CD4-positive, alpha-beta T cell (primary cell): ENCODE results near the gene RAE1. TPM values are rescaled to one million over a fixed set of nuclear protein-coding genes. Genes with fewer than 3 reads are reported as not detected.

Experiments used
- ATAC-seq: fragments of 200-7000 bp; cut with Tn5 transposase; one replicate; pipeline ENCODE4 v1.10.0; 2022; ENCODE audit warnings: mild to moderate bottlenecking; ENCODE audit not compliant: poor library complexity
- CTCF ChIA-PET: fragments of 350-600 bp; sonication (Branson Sonifier 250); formaldehyde crosslinking; loops from one replicate; lab custom pipeline; 2021; ENCODE audit warnings: antibody characterized with exemption, inconsistent platforms; lab: Charles Lee
- POLR2A ChIA-PET: fragments of 350-600 bp; sonication (Branson Sonifier 250); formaldehyde crosslinking; loops from one replicate; lab custom pipeline; 2021; ENCODE audit warnings: antibody characterized with exemption, inconsistent platforms; lab: Charles Lee
- DNase-seq, 14 experiments: peaks; one replicate each; pipeline ENCODE4 v3.0.0-alpha.2; 2013 to 2020; ENCODE audit warnings: mixed read lengths in 2 of 14
- H3K27ac ChIP-seq, 2 donors: one replicate each; pipeline versions ENCODE4 v1.5.1 to v1.7.0; 2013; ENCODE audit warnings: low read length in 2 of 2, low read depth in 1 of 2, mild to moderate bottlenecking in 1 of 2
- H3K27me3 ChIP-seq, 2 experiments: 1 replicate in 1 of 2; 2 replicates in 1 of 2; pipeline versions ENCODE4 v1.6.1 to v1.7.0; 2013; ENCODE audit warnings: low read length in 2 of 2, control low read depth in 1 of 2, mild to moderate bottlenecking in 1 of 2, moderate library complexity in 1 of 2; ENCODE audit not compliant: insufficient read depth in 2 of 2, control insufficient read depth in 1 of 2
- H3K36me3 ChIP-seq: one replicate; pipeline ENCODE4 v1.6.1; 2013; ENCODE audit warnings: low read length, control low read depth; ENCODE audit not compliant: insufficient read depth
- H3K4me1 ChIP-seq: one replicate; pipeline ENCODE4 v1.6.1; 2013; ENCODE audit warnings: low read length, control low read depth; ENCODE audit not compliant: insufficient read depth
- H3K4me3 ChIP-seq: one replicate; pipeline ENCODE4 v1.5.1; 2013; ENCODE audit warnings: mild to moderate bottlenecking, low read length, moderate library complexity
- H3K9me3 ChIP-seq, 2 experiments: 1 replicate in 1 of 2; 2 replicates in 1 of 2; pipeline versions ENCODE4 v1.6.1 to v1.7.0; 2013; ENCODE audit warnings: low read length in 2 of 2, mild to moderate bottlenecking in 2 of 2, control low read depth in 1 of 2, moderate library complexity in 1 of 2; ENCODE audit not compliant: control insufficient read depth in 1 of 2, insufficient read depth in 1 of 2
- H3K27ac Mint-ChIP-seq: one replicate; pipeline ENCODE4 v1.8.0; 2020; ENCODE audit warnings: mixed read lengths
- H3K27me3 Mint-ChIP-seq: one replicate; pipeline ENCODE4 v1.8.0; 2021; ENCODE audit warnings: mixed read lengths
- H3K36me3 Mint-ChIP-seq: one replicate; pipeline ENCODE4 v1.8.0; 2021; ENCODE audit warnings: low read depth, mixed read lengths
- H3K4me1 Mint-ChIP-seq: one replicate; pipeline ENCODE4 v1.8.0; 2021; ENCODE audit warnings: low read depth, mixed read lengths
- H3K4me3 Mint-ChIP-seq: one replicate; pipeline ENCODE4 v1.8.0; 2020; ENCODE audit warnings: mild to moderate bottlenecking, mixed read lengths
- H3K9me3 Mint-ChIP-seq: one replicate; pipeline ENCODE4 v1.8.0; 2020; ENCODE audit warnings: mixed read lengths
- intact Hi-C, 2 experiments: fragments of 100-400 bp; cut with DNase I in 1 of 2; cut with micrococcal nuclease in 1 of 2; formaldehyde crosslinking; loops; one replicate each; pipeline versions ENCODE4 v1.15.1 to v1.9.0; 2023 to 2025; cut with DNase I, micrococcal nuclease
- total RNA-seq, 174 experiments: library from RNA in 2 of 174; stranded (reverse) in 2 of 174; gene quantifications; one replicate each; pipeline ENCODE4 v1.2.3 and lab custom pipeline; 2021 to 2026
- TF ChIP-seq, protein P1 (sequence below): fragments of 200-600 bp; IDR thresholded peaks from one replicate; pipeline ENCODE4 v1.8.0; 2022; ENCODE audit warnings: antibody characterized with exemption, mild to moderate bottlenecking

Gene RAE1
- total RNA-seq, 2 experiments from 2014 or later = 58.8 to 60.7 TPM

DNA sequence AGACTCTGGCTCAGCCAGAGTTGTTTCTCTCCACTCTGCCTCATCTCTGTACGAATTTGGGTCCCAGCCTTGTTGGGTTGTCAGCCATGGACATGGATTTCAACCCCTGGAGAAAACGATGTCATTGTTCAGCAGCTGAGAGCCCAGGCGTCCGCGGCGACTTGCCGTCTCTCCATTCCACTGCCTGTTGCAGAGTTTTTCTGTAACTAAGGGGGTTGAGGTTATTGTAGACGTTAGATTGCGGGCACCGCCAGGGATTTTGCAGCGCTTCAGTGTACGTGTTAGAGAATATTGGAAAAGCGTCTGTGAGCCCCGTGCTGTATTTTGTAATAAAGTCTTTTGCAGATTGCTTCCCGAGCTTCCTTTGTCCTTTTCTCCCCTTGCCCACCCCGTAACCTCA, 27.1 kb downstream of the RAE1 start:
- TF ChIP-seq, protein P1, sequence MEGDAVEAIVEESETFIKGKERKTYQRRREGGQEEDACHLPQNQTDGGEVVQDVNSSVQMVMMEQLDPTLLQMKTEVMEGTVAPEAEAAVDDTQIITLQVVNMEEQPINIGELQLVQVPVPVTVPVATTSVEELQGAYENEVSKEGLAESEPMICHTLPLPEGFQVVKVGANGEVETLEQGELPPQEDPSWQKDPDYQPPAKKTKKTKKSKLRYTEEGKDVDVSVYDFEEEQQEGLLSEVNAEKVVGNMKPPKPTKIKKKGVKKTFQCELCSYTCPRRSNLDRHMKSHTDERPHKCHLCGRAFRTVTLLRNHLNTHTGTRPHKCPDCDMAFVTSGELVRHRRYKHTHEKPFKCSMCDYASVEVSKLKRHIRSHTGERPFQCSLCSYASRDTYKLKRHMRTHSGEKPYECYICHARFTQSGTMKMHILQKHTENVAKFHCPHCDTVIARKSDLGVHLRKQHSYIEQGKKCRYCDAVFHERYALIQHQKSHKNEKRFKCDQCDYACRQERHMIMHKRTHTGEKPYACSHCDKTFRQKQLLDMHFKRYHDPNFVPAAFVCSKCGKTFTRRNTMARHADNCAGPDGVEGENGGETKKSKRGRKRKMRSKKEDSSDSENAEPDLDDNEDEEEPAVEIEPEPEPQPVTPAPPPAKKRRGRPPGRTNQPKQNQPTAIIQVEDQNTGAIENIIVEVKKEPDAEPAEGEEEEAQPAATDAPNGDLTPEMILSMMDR = no peak
- Histone ChIP-seq H3K9me3 (no peaks in the 10 kb centered on the region), H3K27me3 (no peaks in the 10 kb centered on the region), H3K36me3 (peaks cover 71% of the 10 kb centered on the region), H3K4me3 (no peak overlapping the region), H3K4me1 (peaks cover 23% of the 10 kb centered on the region), H3K27ac (no peak overlapping the region)
- ATAC-seq (no peak), DNase-seq (no peak)
- ChIA-PET CTCF (no interaction called here), POLR2A (no interaction called here)
- intact Hi-C loops = no loop called here
- Mint-ChIP-seq H3K27ac (no peak overlapping the region), H3K4me1 (peaks cover 49% of the 10 kb centered on the region), H3K27me3 (no peaks in the 10 kb centered on the region), H3K9me3 (no peaks in the 10 kb centered on the region), H3K36me3 (peaks cover 86% of the 10 kb centered on the region), H3K4me3 (no peak overlapping the region)

DNA sequence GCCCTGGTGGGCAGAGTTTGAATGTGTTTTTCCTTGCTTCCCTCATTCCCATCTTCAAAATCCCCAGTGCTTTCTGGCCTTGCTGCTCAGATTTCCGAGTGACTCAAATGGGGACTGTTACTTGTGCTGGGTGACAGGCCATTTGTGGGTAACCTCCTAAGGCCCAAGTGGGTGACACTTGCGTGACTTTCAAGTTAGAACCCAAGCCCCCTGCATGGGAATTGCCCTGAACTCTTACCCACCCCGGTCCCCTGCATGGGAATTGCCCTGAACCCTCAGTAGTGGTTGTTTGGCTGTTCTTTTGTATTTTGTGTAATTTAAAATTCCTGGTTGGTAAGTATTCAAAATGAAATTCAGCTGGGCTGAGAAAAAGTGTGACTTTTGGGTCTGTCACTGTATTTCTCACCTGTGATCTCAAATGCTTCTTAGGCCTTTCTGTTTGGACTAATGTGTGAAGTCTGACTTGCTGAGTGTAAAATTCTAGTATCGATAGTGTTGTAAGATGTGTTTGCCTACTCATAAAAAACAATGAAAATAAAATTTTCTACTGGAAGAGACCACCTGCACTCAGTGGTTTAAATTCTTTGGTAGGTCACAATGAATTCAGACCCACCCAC, 27.7 kb downstream of the RAE1 start:
- Histone ChIP-seq H3K27me3 (no peaks in the 10 kb centered on the region), H3K4me3 (no peak overlapping the region), H3K36me3 (peaks cover 66% of the 10 kb centered on the region), H3K9me3 (no peaks in the 10 kb centered on the region), H3K4me1 (peaks cover 27% of the 10 kb centered on the region), H3K27ac (no peak overlapping the region)
- Mint-ChIP-seq H3K9me3 (no peaks in the 10 kb centered on the region), H3K4me1 (peaks cover 43% of the 10 kb centered on the region), H3K4me3 (no peak overlapping the region), H3K27ac (no peak overlapping the region), H3K36me3 (peaks cover 80% of the 10 kb centered on the region), H3K27me3 (no peaks in the 10 kb centered on the region)
- ChIA-PET CTCF (interaction anchor here (1.1 kb wide), 1 partner anchor 117 kb away, joined by 3 read pairs; no protein-coding TSS in a partner anchor), POLR2A (interaction anchor here (0.7 kb wide), 1 partner anchor 29 kb away, joined by 3 read pairs; no protein-coding TSS in a partner anchor)
- TF ChIP-seq, protein P1 = no peak
- no peak for ATAC-seq
- DNase-seq = no peak
- intact Hi-C loops = no loop called here

DNA sequence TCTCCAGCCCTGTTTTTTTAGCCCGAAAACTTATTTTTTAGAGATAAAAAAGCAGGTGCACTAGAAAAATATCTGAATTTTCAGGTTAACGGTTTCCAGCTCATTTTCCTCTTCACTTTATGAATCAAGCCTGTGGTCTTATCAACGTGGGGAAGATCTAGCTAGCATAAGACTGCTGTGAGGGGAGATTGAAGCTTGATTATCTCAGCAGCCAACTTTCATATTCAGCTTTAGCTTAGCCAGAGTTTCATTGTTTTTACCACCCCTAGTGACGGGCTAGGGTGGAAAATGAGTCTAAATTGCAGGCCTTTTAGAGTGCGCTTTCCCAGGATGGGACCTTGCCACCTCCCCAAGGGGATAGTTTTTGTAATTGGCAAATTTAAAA, 28.2 kb downstream of the RAE1 start:
- Mint-ChIP-seq H3K36me3 (peaks cover 76% of the 10 kb centered on the region), H3K9me3 (no peaks in the 10 kb centered on the region), H3K27ac (no peak overlapping the region), H3K4me3 (no peak overlapping the region), H3K27me3 (no peaks in the 10 kb centered on the region), H3K4me1 (peaks cover 38% of the 10 kb centered on the region)
- no peak overlapping the region for H3K4me3 ChIP-seq
- peaks cover 24% of the 10 kb centered on the region for H3K4me1 ChIP-seq
- DNase-seq = no peak
- H3K27me3 ChIP-seq = no peaks in the 10 kb centered on the region
- ChIA-PET POLR2A (interaction anchor here (0.7 kb wide), 1 partner anchor 29 kb away, joined by 3 read pairs; no protein-coding TSS in a partner anchor), CTCF (interaction anchor here (0.9 to 1.1 kb wide), 2 partner anchors 116 to 215 kb away, joined by 3 read pairs; no protein-coding TSS in a partner anchor)
- no peak overlapping the region for H3K27ac ChIP-seq
- H3K36me3 ChIP-seq = peaks cover 65% of the 10 kb centered on the region
- ATAC-seq = no peak
- TF ChIP-seq, protein P1 = no peak
- intact Hi-C loops = no loop called here
- H3K9me3 ChIP-seq = no peaks in the 10 kb centered on the region
